Placental epithelial cell (primary cell): ENCODE measurements around the gene LGALSL. TPM values are rescaled to one million over a fixed set of nuclear protein-coding genes. Genes with fewer than 3 reads are reported as not detected.

Source experiments
- total RNA-seq: library from RNA; depleted of rRNA; stranded (reverse); fragments of >200 nt; gene quantifications from 2 replicates; pipeline ENCODE4 v1.2.3, GENCODE V29; 2012

Gene LGALSL
- total RNA-seq = 2.7 and 3.1 TPM in 2 replicates

DNA sequence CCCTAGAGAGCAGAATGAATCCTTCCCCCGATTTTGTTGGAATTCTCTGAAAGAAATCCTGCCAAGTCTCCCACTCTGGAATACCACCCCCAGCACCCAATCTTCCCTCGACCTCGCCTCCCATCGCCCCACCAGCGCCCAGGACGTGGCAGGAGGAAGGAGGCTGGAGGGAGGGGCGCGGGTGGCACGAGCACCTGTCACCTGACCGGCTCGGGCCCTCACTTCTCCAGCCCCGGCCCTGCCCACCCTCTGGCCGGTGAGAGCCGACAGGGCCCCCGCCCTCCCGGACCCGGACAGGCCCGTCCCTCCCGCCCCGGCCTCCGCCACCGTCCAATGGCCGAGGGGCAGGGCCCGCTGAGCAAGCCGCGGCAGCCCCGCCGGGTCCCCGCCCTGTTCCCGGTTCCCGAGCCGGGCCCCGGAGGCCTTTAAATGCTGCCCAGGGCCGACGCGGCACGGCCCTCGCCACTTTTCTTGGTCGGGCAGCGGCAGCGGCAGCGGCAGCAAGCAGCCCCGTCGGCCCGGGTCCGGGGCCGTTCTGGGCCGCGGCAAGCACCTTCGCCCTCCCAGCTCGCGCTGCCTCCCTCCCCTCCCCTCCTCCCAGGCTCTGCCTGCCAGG is at the start of gene LGALSL:
TSS of gene LGALSL (plus strand) at position 393 of the 616 bp plus-strand sequence. CDS start 384 bp downstream, outside the sequence.

Other genes with a start within 250 kb of the LGALSL start
- gene AFTPH, start 70.2 kb downstream of the LGALSL start, total RNA-seq = 28.4 and 29.4 TPM in 2 replicates
- 9.0 and 14.0 TPM in 2 replicates for gene SERTAD2, start 199.8 kb downstream of the LGALSL start, total RNA-seq